Measurements from ENCODE around the gene CSMD2. TPM values are rescaled to one million over a fixed set of nuclear protein-coding genes. Genes with fewer than 3 reads are reported as not detected.

The CSMD2 gene
- total and polyA plus RNA-seq, 2 of the 8 experiments (the other 6 are each of a cell fraction or from before 2014, with no cell fraction given) = 7.0 to 14.7 TPM

DNA sequence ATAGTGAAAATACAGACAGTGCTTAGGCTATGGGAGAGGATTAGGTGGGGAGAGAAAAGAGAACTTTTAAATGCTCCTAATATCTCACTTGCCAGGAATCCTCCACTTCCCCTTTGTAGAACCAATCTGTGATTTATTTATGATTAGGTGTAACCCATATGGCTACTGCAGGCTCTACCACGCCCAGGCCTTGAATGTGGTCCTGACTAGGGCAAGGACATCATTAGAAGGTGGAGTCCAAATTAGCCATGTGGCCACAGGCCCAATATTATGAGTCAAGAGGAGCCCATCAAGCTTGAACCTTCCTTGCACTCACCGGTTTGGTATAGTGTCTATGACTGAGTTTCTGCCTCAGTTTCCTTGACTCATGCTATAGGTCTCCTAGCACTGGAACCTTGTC, 159.7 kb downstream of the CSMD2 start:
- Histone ChIP-seq H4K20me1 (replicated peaks in 1 of 2; ENCODE audit: control insufficient read depth in 1 of 2, insufficient read depth in 2 of 2, low read length in 2 of 2) (no peaks in the 10 kb centered on the region), H3K79me1 (ENCODE audit: low read depth, low read length) (no peaks in the 10 kb centered on the region; the same call in 1 of the 2 replicates), H2AFZ (ENCODE audit: low read length) (no peak overlapping the region), H3K56ac (replicated peaks; ENCODE audit: insufficient read length, low read depth, low read length) (no peak overlapping the region), H4K91ac (replicated peaks; ENCODE audit: insufficient read length, low read length) (no peak overlapping the region), H2AK5ac (ENCODE audit: low read depth, low read length) (no peak overlapping the region), H3K79me2 (ENCODE audit: control insufficient read depth in 1 of 2, insufficient read depth in 2 of 2, low read length in 2 of 2) (no peaks in the 10 kb centered on the region; a peak in 2 of 4 replicates), H3K4ac (replicated peaks; ENCODE audit: insufficient read length, low read depth, low read length) (no peak overlapping the region), H3K18ac (ENCODE audit: extremely low read depth, low read length) (no peak overlapping the region), H3K4me2 (ENCODE audit: insufficient read depth in 1 of 2, low read depth in 2 of 2, low read length in 2 of 2) (no peak overlapping the region), H2BK12ac (ENCODE audit: low read depth, low read length) (no peak overlapping the region), H2BK5ac (ENCODE audit: low read depth, low read length) (no peak overlapping the region), H3K9me3 (ENCODE audit: insufficient read depth in 2 of 2, low read depth in 1 of 2, low read length in 1 of 2) (no peaks in the 10 kb centered on the region), H4K5ac (ENCODE audit: insufficient read length, low read depth, low read length) (no peak overlapping the region), H3K36me3 (ENCODE audit: control insufficient read depth in 2 of 4, insufficient read depth in 4 of 4, low read length in 3 of 4) (no peaks in the 10 kb centered on the region), H2BK20ac (ENCODE audit: low read length) (no peak overlapping the region), H3K27ac (ENCODE audit: low read depth, low read length) (no peak overlapping the region), H3K23ac (ENCODE audit: insufficient read length) (no peak overlapping the region), H3K4me1 (replicated peaks in 1 of 4; ENCODE audit: control insufficient read depth in 3 of 4, insufficient read depth in 4 of 4, low read length in 3 of 4) (no peaks in the 10 kb centered on the region), H2BK15ac (ENCODE audit: low read length) (no peak overlapping the region), H3K23me2 (ENCODE audit: low read depth, low read length) (no peaks in the 10 kb centered on the region; the same call in 1 of the 2 replicates), H2BK120ac (replicated peaks; ENCODE audit: low read depth, low read length) (no peak overlapping the region), H4K8ac (ENCODE audit: extremely low read depth, insufficient read depth, low read length) (no peak overlapping the region), H3K27me3 (replicated peaks in 1 of 4; ENCODE audit: control insufficient read depth in 3 of 4, extremely low read depth in 1 of 4, insufficient read depth in 3 of 4, low read length in 3 of 4) (no peaks in the 10 kb centered on the region), H3K14ac (ENCODE audit: insufficient read length) (no peak overlapping the region), H3K4me3 (ENCODE audit: extremely low read depth in 1 of 4, insufficient read depth in 2 of 4, low read depth in 3 of 4, low read length in 4 of 4) (no peak overlapping the region), H3K9ac (replicated peaks in 1 of 4; ENCODE audit: extremely low read depth in 1 of 4, low read depth in 3 of 4, low read length in 3 of 4) (no peak overlapping the region)
- POLR2A ChIA-PET (ENCODE audit: partially characterized antibody) = no interaction called here
- DNase-seq (ENCODE audit: low read depth in 1 of 2, low spot score in 2 of 2) = no peak
- 78% methylated on average over 2 of the region's 2 CpGs; no CpG with 5 or more reads in 1 of the 2 experiments for WGBS, 2 experiments (ENCODE audit: extremely low coverage in 1 of 2, insufficient coverage in 1 of 2, insufficient read length in 1 of 2, insufficient replicate concordance in 2 of 2, low coverage in 1 of 2, low lambda C conversion rate in 2 of 2, missing lambda C conversion rate in 1 of 2)
- TF ChIP-seq EGR1 (IDR thresholded peaks at IDR 0.05; ENCODE audit: borderline replicate concordance, low read depth, low read length) (no peak), BCL11A (IDR thresholded peaks at IDR 0.05; ENCODE audit: low read depth in 2 of 2, low read length in 2 of 2) (no peak), RBBP5 (IDR thresholded peaks at IDR 0.05; ENCODE audit: borderline replicate concordance, low read depth, low read length) (no peak), POLR2AphosphoS5 (IDR thresholded peaks at IDR 0.05; ENCODE audit: low read depth, low read length) (no peak), RXRA (IDR thresholded peaks at IDR 0.05; ENCODE audit: insufficient read depth, low read depth, low read length) (no peak)
- TF ChIP-seq, protein P1, sequence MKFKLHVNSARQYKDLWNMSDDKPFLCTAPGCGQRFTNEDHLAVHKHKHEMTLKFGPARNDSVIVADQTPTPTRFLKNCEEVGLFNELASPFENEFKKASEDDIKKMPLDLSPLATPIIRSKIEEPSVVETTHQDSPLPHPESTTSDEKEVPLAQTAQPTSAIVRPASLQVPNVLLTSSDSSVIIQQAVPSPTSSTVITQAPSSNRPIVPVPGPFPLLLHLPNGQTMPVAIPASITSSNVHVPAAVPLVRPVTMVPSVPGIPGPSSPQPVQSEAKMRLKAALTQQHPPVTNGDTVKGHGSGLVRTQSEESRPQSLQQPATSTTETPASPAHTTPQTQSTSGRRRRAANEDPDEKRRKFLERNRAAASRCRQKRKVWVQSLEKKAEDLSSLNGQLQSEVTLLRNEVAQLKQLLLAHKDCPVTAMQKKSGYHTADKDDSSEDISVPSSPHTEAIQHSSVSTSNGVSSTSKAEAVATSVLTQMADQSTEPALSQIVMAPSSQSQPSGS (IDR thresholded peaks at IDR 0.05; ENCODE audit: low read length) = no peak
- CTCF ChIA-PET (ENCODE audit: partially characterized antibody) = interaction anchor here (1.0 to 9.2 kb wide), 2 partner anchors 9 to 118 kb away, joined by 3 to 75 read pairs; no protein-coding TSS in a partner anchor
- no peak for FAIRE-seq
